Dermis microvascular lymphatic vessel endothelial cell (primary cell): ENCODE measurements around the gene TEF. TPM values are rescaled to one million over a fixed set of nuclear protein-coding genes. Genes with fewer than 3 reads are reported as not detected.

Experiments
- DNase-seq, 2 donors: peaks; one replicate each; pipeline versions ENCODE4 v3.0.0 to v3.0.0-alpha.2; 2010; ENCODE audit warnings: low read depth in 2 of 2
- total RNA-seq: library from RNA; depleted of rRNA; stranded (reverse); fragments of >200 nt; gene quantifications from 2 replicates; pipeline ENCODE4 v1.2.1, GENCODE V29; 2014

The TEF gene
- total RNA-seq, 1 donor from 2014 or later, result 3.0 TPM

- peak; percentile 25 to 78 for DNase-seq
Measured at GRCh38 chr22:41447435-41448188, 65.9 kb downstream of the TEF start.

- peak; percentile 99 to 100 for DNase-seq
Measured at GRCh38 chr22:41448189-41448808, 66.6 kb downstream of the TEF start.

Other genes starting within 250 kb of the TEF start
- 19.6 and 24.3 TPM in 2 replicates for gene L3MBTL2, start 176.6 kb upstream of the TEF start, total RNA-seq
- gene CHADL, start 141.0 kb upstream of the TEF start, total RNA-seq, result 0.64 and 1.3 TPM in 2 replicates
- gene RANGAP1, start 95.8 kb upstream of the TEF start, total RNA-seq, result 65.1 and 72.2 TPM in 2 replicates
- gene ZC3H7B, start 80.4 kb upstream of the TEF start, total RNA-seq, result 37.5 and 57.9 TPM in 2 replicates
- 11.3 and 17.7 TPM in 2 replicates for gene TOB2, start 64.9 kb downstream of the TEF start, total RNA-seq
- gene PHF5A, start 86.8 kb downstream of the TEF start, total RNA-seq, result 62.8 and 68.0 TPM in 2 replicates
- gene ACO2, start 87.2 kb downstream of the TEF start, total RNA-seq, result 66.5 and 93.9 TPM in 2 replicates
- gene POLR3H, start 162.5 kb downstream of the TEF start, total RNA-seq, result 11.8 and 14.4 TPM in 2 replicates
- not detected in 2 replicates for gene CSDC2, start 179.1 kb downstream of the TEF start, total RNA-seq
- 2.2 and 3.2 TPM in 2 replicates for gene PMM1, start 207.9 kb downstream of the TEF start, total RNA-seq
- gene DESI1, start 239.1 kb downstream of the TEF start, total RNA-seq, result 15.0 and 17.2 TPM in 2 replicates
- 286 and 375 TPM in 2 replicates for gene XRCC6, start 239.4 kb downstream of the TEF start, total RNA-seq